H1 (cell line): ENCODE measurements around the gene GABRR2. TPM values are rescaled to one million over a fixed set of nuclear protein-coding genes. Genes with fewer than 3 reads are reported as not detected.

Experiments used
- CTCF ChIA-PET: fragments of 300-600 bp; sonication (Branson Sonifier 250); formaldehyde crosslinking; loops from one replicate; lab custom pipeline; 2021; ENCODE audit not compliant: partially characterized antibody; lab: Charles Lee
- POLR2A ChIA-PET: fragments of 300-600 bp; sonication (Branson Sonifier 250); formaldehyde crosslinking; loops from one replicate; lab custom pipeline; 2021; ENCODE audit warnings: inconsistent platforms; ENCODE audit not compliant: partially characterized antibody; lab: Charles Lee
- DNase-seq, 2 experiments: peaks; one replicate each; pipeline versions ENCODE4 v3.0.0 to v3.0.0-alpha.2; 2010 to 2022; ENCODE audit warnings: low spot score in 2 of 2, low read depth in 1 of 2, mixed read lengths in 1 of 2
- FAIRE-seq: peaks from 2 replicates; lab custom pipeline; 2011; peaks lifted over from hg19 to GRCh38; lab: Jason Lieb, UNC
- H2AFZ ChIP-seq: 2 replicates; pipeline ENCODE4 v1.8.1; 2012; ENCODE audit warnings: low read length, inconsistent platforms
- H2AK5ac ChIP-seq: 2 replicates; pipeline ENCODE4 v1.6.1; 2013; ENCODE audit warnings: low read depth, low read length
- H2BK120ac ChIP-seq: replicated peaks from 2 replicates; pipeline ENCODE3; 2013; ENCODE audit warnings: low read depth, low read length, inconsistent platforms
- H2BK12ac ChIP-seq: 2 replicates; pipeline ENCODE4 v1.6.1; 2013; ENCODE audit warnings: low read depth, low read length
- H2BK15ac ChIP-seq: 2 replicates; pipeline ENCODE4 v1.6.1; 2013; ENCODE audit warnings: low read length
- H2BK20ac ChIP-seq: 2 replicates; pipeline ENCODE4 v1.6.1; 2013; ENCODE audit warnings: low read length
- H2BK5ac ChIP-seq: 2 replicates; pipeline ENCODE4 v1.6.1; 2013; ENCODE audit warnings: low read depth, low read length
- H3K14ac ChIP-seq: 2 replicates; pipeline ENCODE4 v1.6.1; 2013; ENCODE audit warnings: inconsistent platforms; ENCODE audit not compliant: insufficient read length
- H3K18ac ChIP-seq: 2 replicates; pipeline ENCODE4 v1.6.1; 2013; ENCODE audit warnings: low read length; ENCODE audit errors: extremely low read depth
- H3K23ac ChIP-seq: 2 replicates; pipeline ENCODE4 v1.6.1; 2013; ENCODE audit warnings: inconsistent platforms; ENCODE audit not compliant: insufficient read length
- H3K23me2 ChIP-seq: 2 replicates; pipeline ENCODE4 v1.6.1; 2013; ENCODE audit warnings: low read depth, low read length
- H3K27ac ChIP-seq: 2 replicates; pipeline ENCODE4 v1.6.1; 2011; ENCODE audit warnings: low read depth, low read length, inconsistent platforms
- H3K27me3 ChIP-seq, 4 experiments: replicated peaks in 1 of 4; 1 replicate in 1 of 4; 2 replicates in 3 of 4; pipeline versions ENCODE4 v1.6.1 to v1.8.1; 2011 to 2013; ENCODE audit warnings: low read length in 3 of 4, mild to moderate bottlenecking in 3 of 4, inconsistent platforms in 2 of 4, mixed read lengths in 2 of 4, moderate library complexity in 1 of 4; ENCODE audit not compliant: control insufficient read depth in 3 of 4, insufficient read depth in 3 of 4; ENCODE audit errors: extremely low read depth in 1 of 4
- H3K36me3 ChIP-seq, 4 experiments: 2 replicates each; pipeline versions ENCODE4 v1.6.1 to v1.8.1; 2011 to 2013; ENCODE audit warnings: mild to moderate bottlenecking in 4 of 4, low read length in 3 of 4, moderate library complexity in 2 of 4, control low read depth in 1 of 4, inconsistent platforms in 1 of 4; ENCODE audit not compliant: insufficient read depth in 4 of 4, control insufficient read depth in 2 of 4
- H3K4ac ChIP-seq: replicated peaks from 2 replicates; pipeline ENCODE3; 2013; ENCODE audit warnings: low read length, low read depth, mixed read lengths, inconsistent platforms; ENCODE audit not compliant: insufficient read length
- H3K4me1 ChIP-seq, 4 experiments: replicated peaks in 1 of 4; 1 replicate in 1 of 4; 2 replicates in 3 of 4; pipeline versions ENCODE4 v1.6.1 to v1.8.1; 2011 to 2013; ENCODE audit warnings: low read length in 3 of 4, inconsistent platforms in 2 of 4, mixed read lengths in 1 of 4; ENCODE audit not compliant: insufficient read depth in 4 of 4, control insufficient read depth in 3 of 4
- H3K4me2 ChIP-seq, 2 experiments: 2 replicates each; pipeline versions ENCODE4 v1.6.1 to v1.8.1; 2011 to 2013; ENCODE audit warnings: low read depth in 2 of 2, low read length in 2 of 2, control low read depth in 1 of 2, inconsistent platforms in 1 of 2, mild to moderate bottlenecking in 1 of 2; ENCODE audit not compliant: insufficient read depth in 1 of 2
- H3K4me3 ChIP-seq, 4 experiments: fragments of 200-600, 300-600 bp in 1 of 4; sonication (generic), shearing (Covaris generic), sonication (Bioruptor Twin) in 1 of 4; 2 replicates each; pipeline versions ENCODE4 v1.5.1 to v1.8.1; 2011 to 2016; ENCODE audit warnings: low read length in 4 of 4, low read depth in 3 of 4, control low read depth in 2 of 4, inconsistent platforms in 2 of 4, mild to moderate bottlenecking in 2 of 4, mixed read lengths in 1 of 4, moderate library complexity in 1 of 4; ENCODE audit not compliant: insufficient read depth in 2 of 4; ENCODE audit errors: extremely low read depth in 1 of 4
- H3K56ac ChIP-seq: replicated peaks from 2 replicates; pipeline ENCODE3; 2013; ENCODE audit warnings: low read depth, mild to moderate bottlenecking, mixed read lengths, low read length, inconsistent platforms; ENCODE audit not compliant: insufficient read length
- H3K79me1 ChIP-seq: 2 replicates; pipeline ENCODE4 v1.6.1; 2013; ENCODE audit warnings: low read depth, low read length, control low read depth
- H3K79me2 ChIP-seq, 2 experiments: 2 replicates each; pipeline versions ENCODE4 v1.6.1 to v1.8.1; 2012 to 2013; ENCODE audit warnings: low read length in 2 of 2, mild to moderate bottlenecking in 2 of 2, inconsistent platforms in 1 of 2; ENCODE audit not compliant: insufficient read depth in 2 of 2, control insufficient read depth in 1 of 2
- H3K9ac ChIP-seq, 4 experiments: replicated peaks in 1 of 4; 1 replicate in 1 of 4; 2 replicates in 3 of 4; pipeline versions ENCODE4 v1.6.1 to v1.8.1; 2011 to 2013; ENCODE audit warnings: low read depth in 3 of 4, low read length in 3 of 4, control low read depth in 2 of 4, mild to moderate bottlenecking in 2 of 4, moderate library complexity in 2 of 4, inconsistent platforms in 1 of 4; ENCODE audit errors: extremely low read depth in 1 of 4
- H3K9me3 ChIP-seq, 2 experiments: 2 replicates each; pipeline versions ENCODE4 v1.6.1 to v1.8.1; 2012 to 2013; ENCODE audit warnings: mild to moderate bottlenecking in 2 of 2, moderate library complexity in 2 of 2, control low read depth in 1 of 2, inconsistent platforms in 1 of 2, low read depth in 1 of 2, low read length in 1 of 2, mixed read lengths in 1 of 2; ENCODE audit not compliant: insufficient read depth in 2 of 2
- H4K20me1 ChIP-seq, 2 experiments: replicated peaks in 1 of 2; 2 replicates each; pipeline versions ENCODE3 to v1.8.1; 2011 to 2013; ENCODE audit warnings: inconsistent platforms in 2 of 2, low read length in 2 of 2, mild to moderate bottlenecking in 1 of 2; ENCODE audit not compliant: insufficient read depth in 2 of 2, control insufficient read depth in 1 of 2
- H4K5ac ChIP-seq: 2 replicates; pipeline ENCODE4 v1.6.1; 2013; ENCODE audit warnings: low read length, low read depth, mixed read lengths, inconsistent platforms; ENCODE audit not compliant: insufficient read length
- H4K8ac ChIP-seq: 2 replicates; pipeline ENCODE4 v1.8.0; 2013; ENCODE audit warnings: mild to moderate bottlenecking, moderate library complexity, low read length, inconsistent platforms; ENCODE audit not compliant: insufficient read depth; ENCODE audit errors: extremely low read depth
- H4K91ac ChIP-seq: replicated peaks from 2 replicates; pipeline ENCODE3; 2013; ENCODE audit warnings: low read length, mixed read lengths, inconsistent platforms; ENCODE audit not compliant: insufficient read length
- ASH2L ChIP-seq: fragments of 200-600, 300-600 bp; sonication (generic); IDR thresholded peaks from one replicate; pipeline ENCODE4 v1.7.1; 2017; ENCODE audit warnings: low read length
- BACH1 ChIP-seq: IDR thresholded peaks from 2 replicates; pipeline ENCODE4 v1.6.1; 2012; ENCODE audit warnings: low read length, improper control_type of control experiment
- CHD1 ChIP-seq: IDR thresholded peaks from 2 replicates; pipeline ENCODE4 v1.6.1; 2012; ENCODE audit warnings: low read depth, low read length, improper control_type of control experiment
- E2F6 ChIP-seq: IDR thresholded peaks from 2 replicates; pipeline ENCODE4 v1.6.1; 2012; ENCODE audit warnings: inconsistent platforms
- GTF2F1 ChIP-seq: IDR thresholded peaks from 2 replicates; pipeline ENCODE4 v1.6.1; 2012; ENCODE audit warnings: low read depth, low read length, improper control_type of control experiment, borderline replicate concordance
- JUN ChIP-seq: IDR thresholded peaks from 2 replicates; pipeline ENCODE4 v1.6.1; 2011; ENCODE audit warnings: low read depth, mild to moderate bottlenecking, improper control_type of control experiment, low read length
- JUND ChIP-seq: IDR thresholded peaks from 2 replicates; pipeline ENCODE4 v1.6.1; 2011; ENCODE audit warnings: mild to moderate bottlenecking, improper control_type of control experiment, low read length
- NANOG ChIP-seq: IDR thresholded peaks from 2 replicates; pipeline ENCODE4 v1.6.1; 2011; ENCODE audit warnings: low read length, low read depth, mild to moderate bottlenecking, inconsistent platforms; ENCODE audit not compliant: insufficient read depth, poor library complexity, severe bottlenecking
- POLR2AphosphoS5 ChIP-seq: IDR thresholded peaks from 2 replicates; pipeline ENCODE4 v1.6.1; 2011; ENCODE audit warnings: low read depth, low read length
- SAP30 ChIP-seq: fragments of 300-600 bp; sonication (generic); IDR thresholded peaks from 2 replicates; pipeline ENCODE4 v1.7.1; 2012; ENCODE audit warnings: low read length, moderate library complexity, mild to moderate bottlenecking, inconsistent platforms; ENCODE audit not compliant: insufficient read depth, insufficient replicate concordance
- SP4 ChIP-seq: IDR thresholded peaks from 2 replicates; pipeline ENCODE4 v1.6.1; 2012; ENCODE audit warnings: low read length, inconsistent platforms
- WGBS, 2 experiments: shearing (Covaris generic) in 1 of 2; methylation state at CpG; one replicate each; pipeline versions ENCODE4 v1.1.6 to v1.1.7; 2013 to 2015; ENCODE audit warnings: low lambda C conversion rate in 2 of 2, mixed read lengths in 2 of 2, inconsistent platforms in 1 of 2, low coverage in 1 of 2, missing lambda C conversion rate in 1 of 2; ENCODE audit not compliant: insufficient replicate concordance in 2 of 2, insufficient coverage in 1 of 2, insufficient read length in 1 of 2; ENCODE audit errors: extremely low coverage in 1 of 2, missing lambda C conversion rate in 1 of 2; 5-methylcytosine and 5-hydroxymethylcytosine counted together
- polyA plus RNA-seq, 7 experiments: library from polyadenylated mRNA; depleted of rRNA in 3 of 7; stranded (reverse) in 5 of 7; unstranded in 2 of 7; fragments of >200 nt in 5 of 7; fragments of 200-250 nt in 2 of 7; gene quantifications; 1 replicate in 5 of 7; 2 replicates in 1 of 7; 4 replicates in 1 of 7; pipeline versions ENCODE4 v1.2.1 to v1.2.3, GENCODE V29; 2011 to 2013; ENCODE audit warnings: missing spikeins in 2 of 7, mixed read lengths in 2 of 7
- total RNA-seq: library from RNA; stranded (reverse); fragmentation: NEBNext Ultra II Directional; extraction: Animal tissue kit (Norgen Biotek cat#: 25700); gene quantifications from 2 replicates; pipeline ENCODE4 v1.2.1, GENCODE V29; 2021
- TF ChIP-seq, protein P1 (sequence below): IDR thresholded peaks from 2 replicates; pipeline ENCODE4 v1.6.1; 2012; ENCODE audit warnings: inconsistent platforms

GABRR2 gene
- total and polyA plus RNA-seq, 2 of the 8 experiments (the other 6 are each of a cell fraction or from before 2014, with no cell fraction given), result not detected

DNA sequence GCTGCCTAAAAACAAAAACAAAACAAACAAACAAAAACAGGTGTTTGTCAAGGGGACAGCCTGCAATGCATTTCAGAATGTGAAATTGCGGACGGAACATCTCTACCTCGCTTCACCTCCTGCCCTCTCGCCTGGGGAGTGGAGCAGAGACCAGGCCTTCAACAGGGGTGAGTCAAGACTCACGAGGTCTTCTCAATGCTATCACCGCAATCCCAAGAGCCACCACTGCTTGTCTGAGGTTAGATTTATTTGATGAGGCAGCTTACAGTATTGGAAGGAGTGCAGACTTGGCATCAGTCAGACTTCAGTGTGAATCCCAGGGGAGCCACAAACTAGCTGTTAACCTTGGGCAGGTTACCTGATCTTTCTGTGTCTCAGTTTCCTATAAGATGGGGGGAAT is 105.6 kb downstream of the GABRR2 start:
- H3K27me3 ChIP-seq, result no peaks in the 10 kb centered on the region
- H3K4me3 ChIP-seq, result no peak overlapping the region
- no peak overlapping the region for H2BK20ac ChIP-seq
- H3K56ac ChIP-seq, result no peak overlapping the region
- H2AK5ac ChIP-seq, result no peak overlapping the region
- no peak overlapping the region for H3K4ac ChIP-seq
- no peaks in the 10 kb centered on the region for H3K36me3 ChIP-seq
- H3K4me2 ChIP-seq, result no peak overlapping the region
- ChIA-PET CTCF (interaction anchor here (0.6 to 2.6 kb wide), 7 partner anchors 9 to 225 kb away, joined by 3 to 9 read pairs (median 3); no protein-coding TSS in a partner anchor), POLR2A (no interaction called here)
- no peaks in the 10 kb centered on the region for H3K9me3 ChIP-seq
- no peak overlapping the region for H3K18ac ChIP-seq
- H2BK12ac ChIP-seq, result no peak overlapping the region
- no peak overlapping the region for H4K91ac ChIP-seq
- H4K5ac ChIP-seq, result no peak overlapping the region
- no peaks in the 10 kb centered on the region for H4K20me1 ChIP-seq
- H4K8ac ChIP-seq, result no peak overlapping the region
- no peak overlapping the region for H2BK15ac ChIP-seq
- 89% methylated on average over 6 of the region's 6 CpGs; no CpG with 5 or more reads in 1 of the 2 experiments for WGBS, 2 experiments
- no peak overlapping the region for H3K27ac ChIP-seq
- no peak for DNase-seq
- no peak overlapping the region for H2BK120ac ChIP-seq
- no peaks in the 10 kb centered on the region for H3K79me1 ChIP-seq
- H3K4me1 ChIP-seq, result peaks cover 0 to 16% (median 10%) of the 10 kb centered on the region in 4 experiments; a peak in 5 of 7 replicates
- no peak overlapping the region for H3K14ac ChIP-seq
- no peak for FAIRE-seq
- H3K79me2 ChIP-seq, result no peaks in the 10 kb centered on the region
- no peak overlapping the region for H2BK5ac ChIP-seq
- H3K9ac ChIP-seq, result no peak overlapping the region
- no peak overlapping the region for H2AFZ ChIP-seq
- no peak overlapping the region for H3K23ac ChIP-seq
- H3K23me2 ChIP-seq, result no peaks in the 10 kb centered on the region; the same call in 1 of the 2 replicates
- TF ChIP-seq POLR2AphosphoS5 (no peak), NANOG (no peak), BACH1 (no peak), SP4 (no peak), JUN (no peak), ASH2L (no peak), GTF2F1 (no peak), JUND (no peak), E2F6 (no peak), CHD1 (no peak), SAP30 (no peak)
- TF ChIP-seq, protein P1, sequence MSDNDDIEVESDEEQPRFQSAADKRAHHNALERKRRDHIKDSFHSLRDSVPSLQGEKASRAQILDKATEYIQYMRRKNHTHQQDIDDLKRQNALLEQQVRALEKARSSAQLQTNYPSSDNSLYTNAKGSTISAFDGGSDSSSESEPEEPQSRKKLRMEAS, result no peak
